HG02678 (cell line): ENCODE measurements around the gene PRKCB.
"Not testable (repeated sequence)": the region's sequence is repeated elsewhere in the genome, so short reads cannot be mapped to it uniquely, and the experiment has no call there.

Source experiments
- ATAC-seq: cut with Tn5 transposase; IDR thresholded peaks from one replicate; pipeline ENCODE4 v1.9.1; 2021; ENCODE audit warnings: mild to moderate bottlenecking, moderate library complexity; ENCODE audit not compliant: unreplicated experiment

Gene PRKCB

GRCh38 chr16:24151482-24151939 lies 315.7 kb downstream of the PRKCB start:
- ATAC-seq: no peak

- not testable (repeated sequence) for ATAC-seq
These were observed 316.3 kb downstream of the PRKCB start for GRCh38 chr16:24152048-24152447.

- ATAC-seq: no peak
These were observed 317.0 kb downstream of the PRKCB start for GRCh38 chr16:24152826-24153225.

GRCh38 chr16:24156777-24157176 lies 321.0 kb downstream of the PRKCB start:
- ATAC-seq: no peak

GRCh38 chr16:24163935-24164334 lies 328.2 kb downstream of the PRKCB start:
- no peak for ATAC-seq

- ATAC-seq: no peak
These were observed 328.6 kb downstream of the PRKCB start for GRCh38 chr16:24164416-24164815.

- ATAC-seq: no peak
These were observed 329.5 kb downstream of the PRKCB start for GRCh38 chr16:24165273-24165672.

- ATAC-seq: no peak
These were observed 331.1 kb downstream of the PRKCB start for GRCh38 chr16:24166661-24167528.

- no peak for ATAC-seq
These were observed 333.1 kb downstream of the PRKCB start for GRCh38 chr16:24168856-24169255.

GRCh38 chr16:24170407-24170806 lies 334.6 kb downstream of the PRKCB start:
- ATAC-seq: no peak

GRCh38 chr16:24174504-24174903 lies 338.7 kb downstream of the PRKCB start:
- ATAC-seq: no peak

GRCh38 chr16:24174957-24175356 lies 339.2 kb downstream of the PRKCB start:
- no peak for ATAC-seq

- no peak for ATAC-seq
These were observed 342.7 kb downstream of the PRKCB start for GRCh38 chr16:24178496-24178895.

GRCh38 chr16:24180451-24180850 lies 344.7 kb downstream of the PRKCB start:
- ATAC-seq: no peak

- no peak for ATAC-seq
These were observed 352.3 kb downstream of the PRKCB start for GRCh38 chr16:24188021-24188542.

- ATAC-seq: no peak
These were observed 353.1 kb downstream of the PRKCB start for GRCh38 chr16:24188751-24189318.

- ATAC-seq: no peak
These were observed 354.2 kb downstream of the PRKCB start for GRCh38 chr16:24189941-24190340.

GRCh38 chr16:24191876-24192402 lies 356.2 kb downstream of the PRKCB start:
- ATAC-seq: no peak

GRCh38 chr16:24195221-24195620 lies 359.4 kb downstream of the PRKCB start:
- no peak for ATAC-seq

GRCh38 chr16:24198807-24199533 lies 363.2 kb downstream of the PRKCB start:
- ATAC-seq: no peak

GRCh38 chr16:24203675-24204074 lies 367.9 kb downstream of the PRKCB start:
- ATAC-seq: no peak
